Right lobe of liver (tissue), 4 donors: ENCODE data around the gene MAPK1.

ENCODE experiments used
- POLR2A ChIP-seq: fragments of 450-650 bp; IDR thresholded peaks from one replicate; pipeline ENCODE4 v1.6.1; 2017; ENCODE audit warnings: antibody characterized with exemption, mild to moderate bottlenecking
- TF ChIP-seq, protein P1 (sequence below), 4 donors: fragments of 200-600 bp in 3 of 4; fragments of 450-650 bp in 1 of 4; IDR thresholded peaks; one replicate each; pipeline versions ENCODE4 v1.5.1 to v1.8.0; 2016 to 2022; ENCODE audit warnings: antibody characterized with exemption in 4 of 4, mild to moderate bottlenecking in 2 of 4
- donor health status: DM: no; HTN: no; CAD: no.
- donor health status: DM: no; HTN: no; CAD: no.
- donor health status: DM: no; HTN: yes; CAD: no.

DNA sequence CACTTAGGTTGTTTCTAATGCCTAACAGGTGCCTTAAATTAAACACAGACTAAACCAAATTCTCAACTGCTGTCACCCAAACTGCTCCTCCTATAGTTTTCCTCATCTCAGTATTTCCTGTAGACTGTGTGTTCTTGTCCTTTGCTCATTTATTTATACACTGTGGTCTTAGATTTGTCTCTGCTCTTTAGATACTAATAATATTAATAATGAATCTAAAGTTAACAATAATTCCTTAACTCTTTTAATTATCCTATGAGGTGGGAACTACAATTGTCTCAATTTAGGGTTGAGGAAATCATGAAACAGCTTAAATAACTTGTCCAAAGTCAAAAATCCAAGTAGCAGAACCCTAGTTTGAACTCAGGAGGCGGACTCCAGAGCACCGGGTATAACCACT, 88.0 kb downstream of the MAPK1 start:
- TF ChIP-seq, protein P1, sequence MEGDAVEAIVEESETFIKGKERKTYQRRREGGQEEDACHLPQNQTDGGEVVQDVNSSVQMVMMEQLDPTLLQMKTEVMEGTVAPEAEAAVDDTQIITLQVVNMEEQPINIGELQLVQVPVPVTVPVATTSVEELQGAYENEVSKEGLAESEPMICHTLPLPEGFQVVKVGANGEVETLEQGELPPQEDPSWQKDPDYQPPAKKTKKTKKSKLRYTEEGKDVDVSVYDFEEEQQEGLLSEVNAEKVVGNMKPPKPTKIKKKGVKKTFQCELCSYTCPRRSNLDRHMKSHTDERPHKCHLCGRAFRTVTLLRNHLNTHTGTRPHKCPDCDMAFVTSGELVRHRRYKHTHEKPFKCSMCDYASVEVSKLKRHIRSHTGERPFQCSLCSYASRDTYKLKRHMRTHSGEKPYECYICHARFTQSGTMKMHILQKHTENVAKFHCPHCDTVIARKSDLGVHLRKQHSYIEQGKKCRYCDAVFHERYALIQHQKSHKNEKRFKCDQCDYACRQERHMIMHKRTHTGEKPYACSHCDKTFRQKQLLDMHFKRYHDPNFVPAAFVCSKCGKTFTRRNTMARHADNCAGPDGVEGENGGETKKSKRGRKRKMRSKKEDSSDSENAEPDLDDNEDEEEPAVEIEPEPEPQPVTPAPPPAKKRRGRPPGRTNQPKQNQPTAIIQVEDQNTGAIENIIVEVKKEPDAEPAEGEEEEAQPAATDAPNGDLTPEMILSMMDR (IDR thresholded peaks at IDR 0.05), result no peak
- TF ChIP-seq POLR2A, result no peak
